ENCODE data around the gene TTYH2. TPM values are rescaled to one million over a fixed set of nuclear protein-coding genes. Genes with fewer than 3 reads are reported as not detected.

The TTYH2 gene
- total and polyA plus RNA-seq, 10 of the 15 experiments (the other 5 are each of a cell fraction or from before 2014, with no cell fraction given), result 0.26 to 25.2 (median 6.6) TPM

DNA sequence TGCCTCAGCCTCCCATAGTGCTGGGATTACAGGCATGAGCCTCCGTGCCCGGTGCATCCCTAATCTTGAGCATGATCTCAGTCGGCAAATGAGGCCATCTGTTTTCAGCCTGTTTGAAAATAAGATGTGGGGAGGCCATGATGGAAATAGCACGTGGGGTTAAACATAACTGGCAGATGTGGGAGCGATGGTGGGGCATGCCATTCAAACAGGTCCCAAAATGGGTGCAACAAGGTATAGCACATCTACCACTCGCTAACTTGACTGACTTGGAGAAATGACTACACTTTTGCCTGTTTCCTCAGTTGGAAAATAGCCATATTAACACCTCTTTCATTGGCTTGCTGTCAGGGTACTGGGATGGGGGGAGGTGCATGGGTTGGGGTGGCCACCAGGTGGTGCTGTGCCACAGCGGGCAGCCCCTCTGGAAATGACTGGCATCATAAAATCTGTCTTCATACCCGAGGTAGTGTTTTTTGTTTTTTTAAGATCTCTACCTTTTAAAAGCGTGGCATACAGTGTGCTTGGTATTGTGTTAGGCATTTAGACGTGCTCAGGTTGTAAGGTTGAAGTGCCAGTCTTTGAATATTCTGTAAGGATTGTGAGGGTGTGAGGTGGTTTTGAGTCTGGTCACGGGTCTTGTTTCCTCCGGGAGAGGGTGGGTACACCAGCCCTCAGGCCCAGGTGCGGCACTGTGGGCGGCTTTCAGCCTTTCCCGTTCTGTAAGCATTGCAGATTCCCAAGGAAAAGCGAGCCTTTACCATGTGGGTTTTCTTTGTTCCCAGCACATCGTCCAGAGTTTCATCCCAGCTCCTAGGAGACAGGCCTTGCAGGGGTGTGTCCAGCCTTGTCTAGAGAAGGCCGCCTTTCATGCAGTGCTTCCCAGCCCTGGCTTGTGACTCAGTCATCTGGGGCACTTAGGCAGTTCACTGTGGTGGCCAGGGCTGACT lies 2.9 kb upstream of the TTYH2 start (continued):
- peak; percentile 67 for TF ChIP-seq RAD21 (IDR thresholded peaks at IDR 0.05; ENCODE audit: insufficient read depth, low read depth, low read length)
- TF ChIP-seq CBFB (IDR thresholded peaks at IDR 0.05; ENCODE audit: low read depth), result peak; percentile 59; the same call in 1 of the 2 replicates
- TF ChIP-seq MYB (IDR thresholded peaks at IDR 0.05; ENCODE audit: borderline replicate concordance, low read depth, low read length), result no peak
- no peak for TF ChIP-seq NR2F1 (conservative IDR thresholded peaks at IDR 0.05)
- TF ChIP-seq NFYB (IDR thresholded peaks at IDR 0.05; ENCODE audit: insufficient read depth, low read depth, low read length), result 0 out of 2 replicates have a peak, but pooled peaks have one; percentile 1
- no peak for TF ChIP-seq ZZZ3 (IDR thresholded peaks at IDR 0.05; ENCODE audit: control insufficient read depth, insufficient read length, low read depth)
- no peak for TF ChIP-seq RBBP5 (conservative IDR thresholded peaks at IDR 0.05)
- TF ChIP-seq, protein P1, sequence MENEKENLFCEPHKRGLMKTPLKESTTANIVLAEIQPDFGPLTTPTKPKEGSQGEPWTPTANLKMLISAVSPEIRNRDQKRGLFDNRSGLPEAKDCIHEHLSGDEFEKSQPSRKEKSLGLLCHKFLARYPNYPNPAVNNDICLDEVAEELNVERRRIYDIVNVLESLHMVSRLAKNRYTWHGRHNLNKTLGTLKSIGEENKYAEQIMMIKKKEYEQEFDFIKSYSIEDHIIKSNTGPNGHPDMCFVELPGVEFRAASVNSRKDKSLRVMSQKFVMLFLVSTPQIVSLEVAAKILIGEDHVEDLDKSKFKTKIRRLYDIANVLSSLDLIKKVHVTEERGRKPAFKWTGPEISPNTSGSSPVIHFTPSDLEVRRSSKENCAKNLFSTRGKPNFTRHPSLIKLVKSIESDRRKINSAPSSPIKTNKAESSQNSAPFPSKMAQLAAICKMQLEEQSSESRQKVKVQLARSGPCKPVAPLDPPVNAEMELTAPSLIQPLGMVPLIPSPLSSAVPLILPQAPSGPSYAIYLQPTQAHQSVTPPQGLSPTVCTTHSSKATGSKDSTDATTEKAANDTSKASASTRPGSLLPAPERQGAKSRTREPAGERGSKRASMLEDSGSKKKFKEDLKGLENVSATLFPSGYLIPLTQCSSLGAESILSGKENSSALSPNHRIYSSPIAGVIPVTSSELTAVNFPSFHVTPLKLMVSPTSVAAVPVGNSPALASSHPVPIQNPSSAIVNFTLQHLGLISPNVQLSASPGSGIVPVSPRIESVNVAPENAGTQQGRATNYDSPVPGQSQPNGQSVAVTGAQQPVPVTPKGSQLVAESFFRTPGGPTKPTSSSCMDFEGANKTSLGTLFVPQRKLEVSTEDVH (IDR thresholded peaks at IDR 0.05; ENCODE audit: low read depth, partially characterized antibody), result peak; percentile 45
- no peak for TF ChIP-seq EZH2 (IDR thresholded peaks at IDR 0.05; ENCODE audit: borderline replicate concordance, control insufficient read depth, low read depth, low read length)
- no peak for TF ChIP-seq KAT2A (conservative IDR thresholded peaks at IDR 0.05; ENCODE audit: control insufficient read depth, low read depth, low read length)

All from GM12878 (cell line).